CD4-positive, alpha-beta T cell treated with Interleukin-17A for 4 hours (primary cell): ENCODE data around the gene DPH3.

Experiments
- DNase-seq: peaks from one replicate; pipeline ENCODE4 v3.0.0-alpha.2; 2020; ENCODE audit warnings: mixed read lengths

Gene DPH3

DNA sequence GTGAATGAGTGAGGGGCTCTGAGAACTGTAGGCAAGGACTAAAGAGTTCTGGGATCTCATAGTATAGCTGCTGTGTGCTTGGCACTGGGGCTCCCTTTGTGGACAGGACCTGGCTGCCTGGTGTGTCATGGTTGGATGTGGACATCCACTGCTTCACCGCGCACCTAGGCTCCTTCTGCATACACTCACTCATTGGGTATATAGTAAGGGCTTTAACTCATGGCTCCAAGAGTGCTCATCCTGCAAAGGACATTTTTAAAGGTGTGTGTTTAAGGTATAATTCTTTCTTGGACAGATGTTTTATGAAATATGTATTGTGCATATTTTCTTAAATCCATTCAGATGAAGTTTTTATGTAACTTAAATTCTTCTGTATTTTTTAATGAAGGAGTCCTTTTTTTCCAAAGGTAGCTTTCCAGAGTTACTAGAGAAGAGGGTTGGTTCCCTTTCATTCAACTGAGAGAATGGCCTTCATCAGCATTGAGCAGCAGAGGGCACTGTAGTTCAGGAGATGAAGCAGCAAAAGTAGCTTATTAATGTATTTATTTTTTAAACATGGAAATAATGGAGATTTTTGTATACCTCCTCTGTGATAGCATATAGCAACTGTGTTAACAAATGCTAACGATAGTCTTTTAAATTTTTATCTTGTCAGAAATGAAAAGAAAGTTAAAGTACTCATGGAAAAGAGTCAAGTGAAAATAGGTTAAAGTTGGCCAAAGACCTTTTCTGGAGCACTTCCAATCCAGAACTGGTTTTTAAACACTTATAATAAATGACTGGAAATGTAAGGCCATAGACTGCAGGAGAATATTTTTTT, 25.5 kb upstream of the DPH3 start:
- peak; percentile 76 for DNase-seq

DNA sequence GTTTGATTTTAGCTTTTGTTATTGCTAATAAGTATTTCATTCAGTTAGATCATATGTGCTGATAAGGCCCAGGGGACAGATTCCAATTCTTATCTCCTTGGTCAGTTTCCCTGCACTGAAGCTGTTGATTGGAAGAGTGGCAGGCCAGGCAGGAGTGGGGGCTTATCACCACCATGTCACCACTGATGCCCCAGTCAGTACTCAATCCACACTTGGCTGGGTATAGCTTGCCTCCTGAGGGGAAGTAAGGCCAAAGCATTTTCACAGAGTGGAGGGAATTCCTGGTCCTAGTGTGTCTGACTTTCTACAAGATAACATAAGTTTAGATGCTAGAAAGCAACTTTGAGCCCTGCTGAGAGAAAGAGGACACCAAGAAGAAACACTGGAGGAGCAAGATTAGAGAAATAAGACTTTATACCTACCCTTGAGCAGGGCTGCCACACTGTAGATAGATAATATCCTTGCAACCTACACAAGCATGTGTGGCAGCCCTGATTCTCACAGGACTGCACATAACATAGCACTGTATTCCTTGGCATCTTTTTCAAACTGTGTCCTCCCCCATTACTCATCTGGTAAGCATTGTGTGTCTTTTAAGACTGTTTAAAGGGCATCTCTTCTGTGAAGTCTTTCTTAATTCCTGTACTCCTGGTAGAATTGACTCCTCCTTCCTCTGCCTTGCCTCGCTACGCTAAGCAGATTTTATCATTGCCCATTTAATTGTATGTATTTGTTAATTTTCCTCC, 24.6 kb upstream of the DPH3 start:
- no peak for DNase-seq

DNA sequence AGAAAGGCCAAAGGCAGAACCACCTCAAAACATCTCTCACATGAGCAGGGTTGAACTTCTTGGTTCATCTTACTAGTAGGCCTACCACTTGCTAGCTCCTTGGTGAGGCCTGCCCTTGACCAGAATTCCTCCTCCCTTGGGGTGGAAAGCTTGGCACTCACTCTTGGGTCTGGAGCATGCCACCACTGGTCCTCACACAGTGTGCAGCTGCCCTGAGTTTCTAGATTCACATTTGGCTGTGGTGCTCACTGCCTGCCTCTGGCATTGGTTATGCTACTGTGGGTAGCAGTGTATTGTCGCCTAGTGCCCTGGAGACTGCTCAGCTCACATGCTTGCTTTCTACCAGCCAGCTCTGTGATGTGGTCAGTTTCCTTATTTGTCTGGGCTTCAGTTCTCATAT, 23.9 kb upstream of the DPH3 start:
- peak; percentile 52 for DNase-seq

DNA sequence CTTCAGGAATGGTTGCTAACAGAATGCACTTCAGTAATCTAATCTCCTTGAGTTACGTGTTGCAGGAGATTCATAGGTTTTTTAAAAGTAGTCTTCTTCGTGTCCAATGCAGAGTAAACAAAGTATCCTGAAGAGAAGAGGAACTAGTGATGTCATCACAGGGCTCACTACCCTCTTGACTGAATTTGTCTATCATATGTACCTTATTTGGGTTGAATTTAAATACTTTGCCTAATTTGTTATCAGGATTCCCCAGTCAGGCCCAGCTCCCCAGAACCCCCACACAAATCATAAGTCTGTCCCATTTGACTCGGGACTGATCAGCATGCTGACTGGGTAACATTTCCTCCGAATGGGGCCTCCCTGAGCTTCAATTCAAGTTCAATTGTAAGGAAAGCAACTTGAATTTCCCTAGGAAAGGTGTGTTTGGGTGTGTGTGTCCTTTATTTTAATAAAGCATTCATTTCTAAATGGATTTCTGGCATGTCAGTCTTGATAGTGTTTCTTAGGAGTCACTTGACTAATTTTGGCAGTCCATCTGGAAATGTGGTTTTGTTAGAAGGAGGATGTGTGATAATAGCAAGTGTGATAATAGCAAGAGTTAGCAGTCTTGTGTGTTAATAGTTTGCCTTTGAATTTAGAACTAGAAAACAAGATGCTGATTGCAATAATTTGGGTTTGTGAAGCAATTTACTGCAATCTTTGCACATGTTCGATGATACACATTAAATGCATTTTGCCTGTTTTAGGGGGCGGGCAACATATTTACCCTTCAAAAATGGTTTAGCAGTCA, 22.2 kb upstream of the DPH3 start:
- peak; percentile 40 for DNase-seq

DNA sequence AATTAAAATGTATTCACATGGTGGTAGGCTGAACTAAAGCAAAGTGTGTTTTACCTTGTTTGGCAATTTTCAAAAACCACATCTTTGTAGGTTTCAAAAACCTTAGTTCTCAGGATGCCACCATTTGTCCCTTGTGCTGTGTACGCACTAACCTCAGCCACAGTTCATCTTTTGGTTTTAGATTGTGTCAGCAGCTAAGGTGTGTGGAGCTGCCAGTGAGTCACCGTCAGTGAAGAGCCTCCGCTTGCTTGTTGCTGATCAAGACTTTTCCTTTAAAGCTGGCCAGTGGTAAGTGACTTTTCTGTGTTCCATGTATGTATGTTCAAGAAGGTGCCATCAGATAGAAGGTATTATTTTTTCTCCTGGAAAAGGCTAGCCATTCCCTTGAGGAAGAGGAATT, 21.4 kb upstream of the DPH3 start:
- DNase-seq: peak; percentile 80

DNA sequence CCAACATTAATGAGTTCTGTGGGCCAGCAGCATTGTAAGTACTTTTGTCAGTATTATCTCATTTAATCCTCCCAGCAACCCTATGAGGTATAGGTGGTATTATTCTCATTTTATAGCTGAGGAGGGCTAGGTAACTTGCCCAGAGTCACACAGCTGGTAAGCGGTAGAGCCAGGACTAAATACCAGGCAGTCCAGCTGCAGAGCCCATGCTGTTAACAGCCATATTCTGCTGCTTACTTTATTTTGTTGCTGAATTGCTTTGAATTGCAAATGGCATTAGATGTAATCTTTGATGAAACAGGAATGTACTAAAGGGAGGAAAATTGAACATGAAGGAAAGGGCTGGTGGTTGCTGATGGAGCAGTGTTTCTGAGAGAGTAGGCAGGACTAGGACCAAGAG, 19.9 kb upstream of the DPH3 start:
- DNase-seq: no peak

DNA sequence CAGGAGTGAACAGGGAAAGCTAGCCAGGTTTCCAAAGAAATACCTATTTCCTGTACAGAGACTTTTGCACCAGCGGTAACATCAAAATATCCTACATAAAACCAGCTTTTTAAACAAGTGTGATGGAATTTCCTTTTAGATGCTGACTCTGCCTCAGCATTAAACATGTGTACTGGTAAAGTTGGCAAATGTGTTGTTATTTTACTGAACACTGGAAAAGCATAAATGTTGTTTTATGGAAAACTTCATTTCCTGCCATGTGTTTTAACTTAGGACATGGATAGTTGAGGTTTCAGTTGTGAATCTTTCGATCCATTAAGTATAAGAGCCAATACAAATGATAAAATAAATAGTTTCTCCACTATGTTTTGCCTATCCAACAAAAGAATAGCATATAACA, 15.9 kb upstream of the DPH3 start:
- no peak for DNase-seq

DNA sequence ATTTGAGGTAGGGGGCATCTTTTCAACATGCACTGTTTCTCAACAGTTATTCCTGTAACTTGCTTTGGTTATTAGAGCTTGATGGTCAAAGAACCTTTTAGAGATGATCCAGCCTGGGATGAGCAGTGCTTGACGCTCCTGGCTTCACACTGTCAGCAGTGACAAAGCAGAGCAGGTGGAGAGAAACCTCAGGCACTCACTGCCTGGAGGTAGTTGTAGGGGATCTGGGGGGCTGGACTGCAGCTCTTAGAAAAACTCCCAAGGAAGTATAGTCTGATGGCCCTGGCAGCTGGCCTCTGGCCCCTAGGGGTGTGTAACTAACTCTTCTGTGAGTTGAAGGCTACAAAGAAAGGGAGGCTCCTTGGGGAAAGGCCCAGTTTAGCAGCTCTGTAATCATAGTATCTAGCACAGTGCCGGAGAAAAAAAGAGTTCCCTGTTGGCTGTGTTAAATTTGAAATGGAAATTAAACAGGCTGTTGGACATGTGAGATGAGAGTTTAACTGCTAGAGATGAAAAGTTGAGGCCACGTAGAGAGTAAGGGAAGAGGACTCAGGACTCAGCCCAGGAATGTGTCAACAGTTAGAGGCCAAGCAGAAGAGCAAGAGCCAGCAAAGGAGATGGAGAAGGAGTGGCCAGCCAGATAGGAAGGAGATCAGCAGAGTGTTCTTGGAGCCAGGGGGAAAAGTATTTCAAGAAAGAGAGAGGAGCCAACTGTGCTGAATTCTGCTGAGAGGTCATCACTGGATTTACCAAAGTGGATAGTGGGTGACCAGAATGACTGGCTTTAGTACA, 14.5 kb upstream of the DPH3 start:
- DNase-seq: no peak

DNA sequence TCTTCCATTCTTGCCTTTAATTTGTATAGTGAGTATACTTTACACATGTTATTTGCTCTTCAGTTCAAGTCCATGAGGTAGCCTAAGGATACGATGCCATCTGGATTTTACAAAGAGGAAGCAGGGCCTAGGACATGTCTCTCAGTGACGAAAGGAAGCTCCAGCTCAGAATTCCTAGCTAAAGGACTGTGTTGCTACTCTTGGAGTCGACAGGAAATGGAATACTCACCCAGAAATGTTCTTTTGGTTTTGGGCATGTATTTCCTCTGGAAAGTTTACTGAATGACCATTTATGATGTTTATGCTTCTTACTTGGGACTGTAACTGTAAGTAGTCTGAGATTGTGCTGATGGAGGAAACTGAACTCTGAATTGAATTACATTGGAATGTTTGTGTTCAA, 12.7 kb upstream of the DPH3 start:
- no peak for DNase-seq

DNA sequence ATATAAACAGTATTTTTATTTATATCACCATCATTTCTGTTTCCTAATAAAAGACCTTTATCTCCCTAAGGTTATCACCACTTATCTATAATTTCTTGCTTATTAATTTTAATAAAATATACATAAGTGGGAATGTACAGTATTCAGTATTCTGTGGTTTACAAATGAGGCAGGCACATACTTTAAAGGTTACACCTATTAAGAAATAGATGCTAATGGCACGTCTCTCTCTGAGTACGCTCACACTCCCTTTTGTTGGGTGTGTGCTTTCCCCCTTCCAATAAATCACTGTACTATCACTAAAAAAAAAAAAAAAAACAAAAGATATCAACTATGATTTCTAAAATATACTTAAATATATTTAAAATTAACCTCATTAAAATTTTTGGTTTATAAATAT, 9.1 kb upstream of the DPH3 start:
- no peak for DNase-seq

DNA sequence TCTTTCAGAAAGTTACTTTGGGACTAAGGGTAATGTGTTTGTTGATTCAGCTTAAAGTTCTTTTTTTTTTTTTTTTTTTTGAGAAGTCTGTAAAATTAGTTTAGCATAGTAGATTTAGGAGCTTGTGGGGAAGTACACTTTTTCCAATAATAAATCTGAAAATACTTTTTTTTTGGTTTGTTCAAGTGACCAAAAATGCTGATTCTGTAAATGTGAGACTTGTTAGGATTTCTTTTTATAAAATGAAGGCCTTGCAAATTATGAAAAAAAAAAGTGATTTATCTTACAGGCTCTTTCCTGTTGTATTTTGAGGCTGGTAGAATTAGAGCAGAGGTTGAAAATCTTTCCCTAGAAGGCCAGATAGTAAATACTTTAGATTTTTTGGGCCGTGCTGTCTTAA, 7.8 kb upstream of the DPH3 start:
- DNase-seq: no peak

DNA sequence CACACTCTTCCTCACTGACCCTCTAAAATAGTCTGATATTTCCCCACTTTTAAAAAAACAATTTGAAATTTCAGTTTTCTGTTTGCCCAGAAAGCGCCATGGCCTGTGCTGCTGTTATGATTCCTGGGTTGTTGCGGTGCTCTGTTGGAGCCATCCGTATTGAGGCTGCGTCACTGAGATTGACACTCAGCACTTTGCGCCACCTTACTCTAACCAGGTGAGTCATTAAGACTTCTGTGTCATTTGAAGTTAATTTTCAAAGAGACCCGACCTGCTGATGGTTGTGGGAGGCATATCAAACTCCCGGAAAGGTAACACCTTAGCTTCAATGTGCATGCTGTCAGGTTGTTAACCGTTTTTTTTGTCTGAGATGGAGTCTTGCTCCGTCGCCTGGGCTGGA, 6.1 kb upstream of the DPH3 start:
- DNase-seq: no peak

DNA sequence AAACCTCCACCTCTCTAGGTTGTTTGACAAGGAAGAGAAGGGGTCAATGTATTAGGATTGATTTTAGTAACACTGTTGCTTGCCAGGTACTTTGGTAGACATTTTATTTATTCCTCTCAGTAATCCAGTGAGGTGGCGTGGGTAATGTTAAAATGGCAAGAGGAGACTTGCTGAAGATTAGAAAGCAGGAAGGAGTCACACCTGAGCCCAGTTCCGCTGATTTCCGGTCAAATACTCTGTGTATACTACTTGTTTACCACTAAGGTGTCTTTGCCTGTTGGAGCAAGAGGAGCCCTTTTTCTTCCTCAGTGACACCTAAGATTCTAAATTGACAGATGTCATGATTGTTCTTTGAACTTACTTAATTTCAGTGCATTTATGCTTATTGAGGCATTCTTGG, 2.0 kb upstream of the DPH3 start:
- DNase-seq: no peak

DNA sequence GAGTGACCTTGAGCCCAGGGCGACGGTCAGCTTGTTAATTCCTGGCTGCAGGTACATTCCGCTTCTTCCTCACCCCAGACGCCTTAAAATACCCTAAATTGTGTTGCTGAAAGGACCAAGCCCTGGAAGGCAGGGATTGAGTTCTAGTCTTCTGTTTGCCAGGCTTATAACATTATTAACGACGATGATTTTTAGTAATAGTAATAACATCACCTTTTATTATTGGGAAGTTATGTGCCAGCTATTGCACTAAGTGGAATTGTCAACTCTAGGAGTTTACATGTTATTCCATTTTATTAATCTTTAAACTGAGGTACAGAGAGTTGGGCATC, 678 bp upstream of the DPH3 start:
- DNase-seq: no peak

DNA sequence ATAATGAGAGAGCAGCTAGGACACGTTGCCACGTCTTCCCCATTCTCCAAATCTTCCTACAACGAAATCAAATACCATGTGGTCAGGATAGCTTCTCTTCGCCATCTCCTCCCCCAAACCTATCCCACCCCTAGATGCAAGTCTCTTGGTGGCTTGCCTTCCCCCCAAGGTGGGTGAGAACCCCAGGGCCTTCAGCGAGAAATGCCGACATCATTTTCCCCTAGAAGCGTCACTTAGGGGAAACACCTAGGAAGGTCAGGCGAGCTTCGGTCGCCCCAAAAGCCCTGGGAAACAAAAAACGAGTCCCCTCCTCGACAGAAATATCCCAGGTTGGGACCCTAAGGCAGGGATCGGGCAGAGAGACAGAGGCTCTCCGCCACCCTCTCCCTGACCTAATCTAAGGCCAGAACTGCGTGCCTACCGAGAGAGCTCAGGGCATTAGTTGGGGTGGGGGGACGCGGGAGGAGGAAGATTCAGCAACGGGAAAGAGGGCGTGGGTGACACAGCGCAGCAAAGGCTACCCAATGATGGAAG, 502 bp downstream of the DPH3 start:
- no peak for DNase-seq

DNA sequence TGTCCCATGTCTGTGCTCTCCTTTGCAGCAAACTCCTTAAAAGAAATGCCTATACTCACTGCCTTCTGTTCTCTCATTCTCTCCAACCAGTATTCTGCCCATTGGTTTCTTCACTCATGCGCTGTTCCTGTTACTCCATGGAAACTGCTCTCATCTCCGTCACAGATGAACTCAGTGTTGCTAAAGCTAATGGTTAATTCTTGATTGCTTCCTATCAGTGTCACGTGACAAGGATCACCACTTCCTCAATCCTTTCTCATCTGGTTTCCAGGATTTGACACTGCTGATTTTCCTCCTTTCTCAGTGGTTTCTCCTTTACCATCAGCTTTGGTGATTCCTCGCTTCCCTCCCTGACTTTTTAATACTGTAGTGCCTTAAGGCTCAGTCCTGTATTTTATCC, 2.6 kb downstream of the DPH3 start:
- DNase-seq: no peak

DNA sequence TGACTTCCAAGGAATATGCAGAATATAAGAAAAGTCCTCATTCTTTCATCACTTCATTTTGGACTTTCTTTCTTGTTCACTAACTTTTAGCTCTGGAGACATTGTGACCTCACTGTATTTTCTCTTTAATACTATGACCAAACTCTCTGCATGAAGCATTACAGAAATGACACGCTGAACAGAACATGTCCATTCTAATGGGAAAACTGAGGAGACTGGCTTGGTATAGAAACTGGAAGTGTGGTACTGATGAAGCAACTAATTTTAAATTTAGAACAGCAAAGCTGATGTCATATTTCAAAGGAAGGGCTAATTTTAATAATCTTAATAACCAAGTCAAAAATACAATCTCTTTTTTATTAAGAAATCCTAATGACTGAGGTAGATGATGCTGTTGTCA, 4.7 kb downstream of the DPH3 start:
- DNase-seq: no peak

DNA sequence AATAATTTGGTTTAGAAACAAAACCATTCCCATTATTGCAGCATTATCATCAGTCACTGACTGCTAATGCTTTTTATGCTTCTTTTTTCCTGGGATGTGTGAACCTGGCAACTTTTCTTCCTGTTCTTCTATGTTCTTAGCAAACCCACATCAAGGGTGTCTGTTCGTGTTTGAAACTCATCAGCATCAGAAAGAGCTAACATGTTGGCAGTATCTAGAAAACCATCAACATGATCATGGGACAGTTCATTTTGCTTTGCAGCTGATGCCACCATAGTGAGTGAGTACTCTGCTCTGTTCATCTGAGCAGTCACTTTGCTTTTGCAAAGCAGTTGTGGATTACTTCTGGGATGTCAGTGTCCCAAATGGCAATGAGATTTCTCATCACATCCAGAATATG, 5.9 kb downstream of the DPH3 start:
- DNase-seq: no peak

DNA sequence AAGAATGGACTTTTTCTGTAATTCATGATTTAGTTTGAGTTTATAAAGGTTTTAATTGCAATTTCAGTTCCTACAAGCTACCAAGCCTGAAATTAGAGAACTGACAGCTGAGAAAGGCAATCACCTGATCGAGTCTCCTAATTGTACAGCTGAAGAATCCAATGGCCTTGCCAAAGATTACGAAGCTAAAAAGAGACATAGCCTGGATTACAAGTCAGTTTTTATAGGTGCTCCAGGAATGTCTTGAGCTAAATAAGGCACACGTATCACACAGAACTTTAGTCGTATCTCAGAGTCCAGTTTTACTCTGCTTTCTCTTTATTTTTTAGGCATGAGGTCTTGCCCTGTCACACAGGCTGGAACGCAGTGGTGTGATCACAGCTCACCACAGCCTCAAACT, 6.6 kb downstream of the DPH3 start:
- DNase-seq: no peak

DNA sequence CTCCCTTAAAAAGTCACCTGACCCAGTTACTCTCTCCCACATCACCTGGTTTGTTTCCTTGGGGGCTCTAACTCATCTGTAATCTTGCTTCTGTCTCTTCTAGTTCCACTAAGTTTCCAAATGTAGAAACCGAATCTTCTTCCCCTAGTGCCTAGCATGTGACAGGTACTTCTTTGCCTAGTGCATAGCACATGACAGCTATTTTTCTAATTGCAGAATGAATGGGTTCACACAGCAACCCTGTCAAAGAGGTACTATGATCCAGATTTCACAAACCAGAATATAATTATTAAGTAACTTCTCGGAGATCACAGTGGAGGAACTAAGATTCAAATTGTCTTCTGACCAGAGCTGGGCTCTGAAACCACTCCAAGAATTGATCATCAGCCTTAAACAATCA, 7.4 kb downstream of the DPH3 start:
- no peak for DNase-seq

DNA sequence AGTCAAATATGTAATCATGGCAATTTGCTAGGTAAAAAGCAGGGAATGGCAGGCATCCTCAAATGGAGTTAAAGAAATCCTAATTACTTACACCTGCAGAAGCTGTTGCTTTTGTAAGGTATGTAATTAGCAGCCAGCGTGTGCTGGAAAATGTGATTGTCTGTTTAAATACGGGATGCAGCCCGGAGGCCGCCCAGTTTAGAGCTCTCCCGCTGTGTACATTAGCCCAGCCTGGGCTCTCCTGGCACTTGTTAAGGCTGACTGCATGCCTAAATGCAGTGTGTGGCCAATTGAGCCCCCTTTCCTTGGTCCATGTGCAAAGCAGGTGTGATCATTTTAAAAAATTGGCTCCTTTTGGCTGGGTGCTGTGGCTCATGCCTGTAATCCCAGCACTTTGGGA, 9.0 kb downstream of the DPH3 start:
- DNase-seq: no peak

DNA sequence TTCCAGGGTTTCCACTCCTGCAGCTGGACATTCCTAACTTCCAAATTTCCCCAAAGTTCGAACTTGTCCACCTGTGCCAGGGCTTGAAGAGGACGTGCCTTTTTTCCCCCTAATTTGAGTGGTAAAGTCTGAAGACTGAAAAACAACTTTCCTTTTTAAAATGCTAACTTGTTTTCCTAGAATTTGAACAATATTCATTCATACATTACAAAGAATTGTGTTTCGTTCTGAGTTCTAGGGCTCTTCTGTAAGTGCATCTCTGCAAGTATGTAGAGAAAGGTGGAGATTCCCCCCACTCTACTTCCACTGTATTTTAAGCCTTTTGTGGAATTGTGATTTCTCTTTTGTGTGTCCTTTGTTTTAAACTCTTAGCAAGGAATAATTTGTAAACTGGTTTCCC, 9.4 kb downstream of the DPH3 start:
- no peak for DNase-seq

DNA sequence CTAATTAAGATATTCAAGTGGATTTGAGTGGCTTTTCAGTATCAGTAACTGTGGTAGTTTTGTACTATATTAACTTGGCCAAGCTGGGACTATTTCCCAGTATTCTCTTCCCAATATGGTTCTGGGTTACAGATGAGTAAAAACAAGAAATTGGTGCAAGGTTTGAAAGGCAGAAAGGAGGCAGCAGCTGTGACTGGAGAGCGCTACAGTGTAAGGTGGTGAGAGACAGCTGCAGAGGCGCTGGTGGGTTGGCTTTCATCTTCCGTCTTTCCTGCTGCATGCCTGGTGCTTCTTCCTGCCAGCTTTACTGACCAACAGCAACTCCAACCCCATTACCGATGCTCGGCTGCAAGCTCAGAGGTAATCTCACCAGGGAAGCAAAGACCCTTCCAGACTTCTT, 9.8 kb downstream of the DPH3 start:
- no peak for DNase-seq
